Measurements from ENCODE around the gene SYNDIG1. TPM values are rescaled to one million over a fixed set of nuclear protein-coding genes. Genes with fewer than 3 reads are reported as not detected.
A peak's percentile ranks its signal among the peaks of the same experiment; 100 is the strongest.

SYNDIG1 gene
- total and polyA plus RNA-seq, 2 of the 4 experiments (the other 2 are of a cell fraction), result not detected

GRCh38 chr20:24460712-24461111, 8.7 kb upstream of the SYNDIG1 start:
- Histone ChIP-seq H4K8ac (ENCODE audit: low read depth in 2 of 2, low read length in 2 of 2) (no peak overlapping the region), H2AFZ (replicated peaks; ENCODE audit: low read length, poor library complexity) (no peak overlapping the region), H3K4ac (ENCODE audit: low read depth, low read length) (no peak overlapping the region), H4K20me1 (ENCODE audit: insufficient read depth, low read length) (no peaks in the 10 kb centered on the region), H3K4me2 (ENCODE audit: low read depth, low read length) (no peak overlapping the region), H3K79me1 (ENCODE audit: low read depth in 1 of 2, low read length in 2 of 2) (no peaks in the 10 kb centered on the region), H3K36me3 (ENCODE audit: control insufficient read depth, insufficient read depth, low read length) (no peaks in the 10 kb centered on the region), H3K18ac (ENCODE audit: low read depth, low read length) (no peak overlapping the region), H4K91ac (ENCODE audit: insufficient read depth, low read depth, low read length) (no peak overlapping the region), H3K23ac (ENCODE audit: low read depth, low read length) (no peak overlapping the region), H3K9me1 (ENCODE audit: insufficient read depth, low read length) (no peaks in the 10 kb centered on the region), H4K5ac (ENCODE audit: low read depth, low read length) (no peak overlapping the region), H2BK20ac (ENCODE audit: low read depth, low read length) (no peak overlapping the region), H2AK9ac (replicated peaks; ENCODE audit: low read depth, low read length, poor library complexity) (no peak overlapping the region), H3K14ac (replicated peaks; ENCODE audit: low read depth, low read length) (no peak overlapping the region), H3K4me3 (ENCODE audit: insufficient read depth, low read depth, low read length) (no peak overlapping the region), H3K9ac (ENCODE audit: low read depth, low read length) (no peak overlapping the region), H3K27me3 (ENCODE audit: control insufficient read depth, insufficient read depth, low read length) (peaks cover 3% of the 10 kb centered on the region; the same call in 1 of the 2 replicates), H3K56ac (ENCODE audit: extremely low read depth, insufficient read depth, low read length) (no peak overlapping the region), H2BK5ac (ENCODE audit: low read depth, low read length, poor library complexity, severe bottlenecking) (no peak overlapping the region), H3K4me1 (ENCODE audit: control insufficient read depth, insufficient read depth, low read length) (no peaks in the 10 kb centered on the region), H3K27ac (ENCODE audit: insufficient read depth, low read length) (no peak overlapping the region), H2BK15ac (ENCODE audit: low read depth, low read length) (no peak overlapping the region), H3K9me3 (ENCODE audit: control insufficient read depth, insufficient read depth, low read length) (no peaks in the 10 kb centered on the region), H2AK5ac (ENCODE audit: low read depth, low read length) (no peak overlapping the region), H2BK120ac (ENCODE audit: low read depth, low read length) (no peak overlapping the region)
- BruUV-seq (replicated peaks), result no TSS peak
- intact Hi-C loops (cut with micrococcal nuclease) (no loop called here), in situ Hi-C loops (cut with MboI; ENCODE audit: low sequenced_read_pairs) (no loop called here), dilution Hi-C loops (cut with HindIII; ENCODE audit: low sequenced_read_pairs, unreplicated experiment) (no loop called here)
- ATAC-seq (ENCODE audit: low read depth) (no peak), DNase-seq (no peak)
- ChIA-PET POLR2A (ENCODE audit: unreplicated experiment) (no interaction called here), CTCF (no interaction called here)
- WGBS, 2 experiments (ENCODE audit: extremely low coverage in 2 of 2, insufficient read length in 1 of 2), result no CpG with 5 or more reads among the region's 7 CpGs
- TF ChIP-seq MAFK (IDR thresholded peaks at IDR 0.05; ENCODE audit: low read depth, low read length) (no peak), CHD1 (IDR thresholded peaks at IDR 0.05; ENCODE audit: low read depth, low read length) (no peak), CTCF (conservative IDR thresholded peaks at IDR 0.05; ENCODE audit: low read depth, low read length) (0 out of 2 replicates have a peak, but pooled peaks have one; percentile 8)

All from IMR-90 (cell line).